DMS53 treated with DMSO at 0.1 percent for 48 hours (cell line): ENCODE data around the gene MAGOH.
A peak's percentile ranks its signal among the peaks of the same experiment; 100 is the strongest.
"Not testable (repeated sequence)": the region's sequence is repeated elsewhere in the genome, so short reads cannot be mapped to it uniquely, and the experiment has no call there.

Source experiments
- DNase-seq: peaks from one replicate; lab custom pipeline; 2025; ENCODE audit not compliant: unreplicated experiment; lab: John Stamatoyannopoulos, UW

Gene MAGOH

GRCh38 chr1:53190210-53190611 lies 48.1 kb downstream of the MAGOH start:
- no peak for DNase-seq

GRCh38 chr1:53189061-53189460 lies 49.3 kb downstream of the MAGOH start:
- DNase-seq, result no peak

- DNase-seq, result no peak
These were observed 50.2 kb downstream of the MAGOH start for GRCh38 chr1:53188099-53188498.

GRCh38 chr1:53187401-53187800 lies 50.9 kb downstream of the MAGOH start:
- no peak for DNase-seq

GRCh38 chr1:53186533-53186932 lies 51.8 kb downstream of the MAGOH start:
- DNase-seq, result no peak

- not testable (repeated sequence) for DNase-seq
These were observed 52.4 kb downstream of the MAGOH start for GRCh38 chr1:53185955-53186297.

- DNase-seq, result no peak
These were observed 55.0 kb downstream of the MAGOH start for GRCh38 chr1:53183095-53183990.

- no peak for DNase-seq
These were observed 55.6 kb downstream of the MAGOH start for GRCh38 chr1:53182716-53183094.

- peak; percentile 86 for DNase-seq
These were observed 56.2 kb downstream of the MAGOH start for GRCh38 chr1:53182111-53182593.

- no peak for DNase-seq
These were observed 57.4 kb downstream of the MAGOH start for GRCh38 chr1:53180951-53181350.

GRCh38 chr1:53180226-53180625 lies 58.1 kb downstream of the MAGOH start:
- DNase-seq, result no peak
